Bronchial epithelial cell (primary cell): ENCODE results near the gene LDB3. TPM values are rescaled to one million over a fixed set of nuclear protein-coding genes. Genes with fewer than 3 reads are reported as not detected.
A peak's percentile ranks its signal among the peaks of the same experiment; 100 is the strongest.

Source experiments
- DNase-seq: peaks from one replicate; pipeline ENCODE4 v3.0.0-alpha.2; 2010; ENCODE audit warnings: low read depth
- FAIRE-seq: peaks from 2 replicates; lab custom pipeline; 2011; peaks lifted over from hg19 to GRCh38; lab: Jason Lieb, UNC
- H3K27me3 ChIP-seq: 2 replicates; pipeline ENCODE4 v1.5.1; 2011; ENCODE audit warnings: low read length; ENCODE audit not compliant: control insufficient read depth, insufficient read depth
- H3K36me3 ChIP-seq: 2 replicates; pipeline ENCODE4 v1.5.1; 2011; ENCODE audit warnings: low read length; ENCODE audit not compliant: control insufficient read depth, insufficient read depth
- H3K4me3 ChIP-seq: 2 replicates; pipeline ENCODE4 v1.5.1; 2011; ENCODE audit warnings: mild to moderate bottlenecking, low read depth, low read length, control low read depth
- total RNA-seq: library from RNA; depleted of rRNA; stranded (reverse); fragments of >200 nt; gene quantifications from 2 replicates; pipeline ENCODE4 v1.2.1, GENCODE V29; 2014
- TF ChIP-seq, protein P1 (sequence below): IDR thresholded peaks from 2 replicates; pipeline ENCODE4 v1.5.1; 2011; ENCODE audit warnings: mild to moderate bottlenecking, moderate library complexity, low read length, control low read depth, inconsistent platforms; ENCODE audit not compliant: insufficient read depth, severe bottlenecking

Gene LDB3
- total RNA-seq, 1 donor from 2014 or later, result not detected

DNA sequence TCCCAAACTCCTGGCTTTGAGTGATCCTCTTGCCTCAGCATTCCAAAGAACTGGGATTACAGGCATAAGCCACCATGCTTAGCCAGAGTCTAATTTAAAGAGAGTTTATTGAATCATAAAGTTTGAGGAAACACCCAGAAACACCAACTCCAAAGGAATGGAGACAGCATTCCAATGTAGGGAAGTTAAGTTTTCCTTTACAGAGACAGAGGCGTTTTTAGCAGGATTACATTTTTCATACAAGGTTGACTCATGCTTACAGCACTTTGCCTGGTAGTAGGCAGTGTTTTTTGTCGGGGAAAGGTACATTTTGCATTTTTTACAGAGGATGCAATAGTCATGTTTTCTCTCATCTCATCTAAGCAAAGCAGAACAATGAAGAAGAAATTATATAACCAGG, 32.9 kb upstream of the LDB3 start:
- Histone ChIP-seq H3K27me3 (peaks cover 12% of the 10 kb centered on the region), H3K36me3 (no peaks in the 10 kb centered on the region), H3K4me3 (no peak overlapping the region)
- DNase-seq, result peak; percentile 80
- TF ChIP-seq, protein P1, sequence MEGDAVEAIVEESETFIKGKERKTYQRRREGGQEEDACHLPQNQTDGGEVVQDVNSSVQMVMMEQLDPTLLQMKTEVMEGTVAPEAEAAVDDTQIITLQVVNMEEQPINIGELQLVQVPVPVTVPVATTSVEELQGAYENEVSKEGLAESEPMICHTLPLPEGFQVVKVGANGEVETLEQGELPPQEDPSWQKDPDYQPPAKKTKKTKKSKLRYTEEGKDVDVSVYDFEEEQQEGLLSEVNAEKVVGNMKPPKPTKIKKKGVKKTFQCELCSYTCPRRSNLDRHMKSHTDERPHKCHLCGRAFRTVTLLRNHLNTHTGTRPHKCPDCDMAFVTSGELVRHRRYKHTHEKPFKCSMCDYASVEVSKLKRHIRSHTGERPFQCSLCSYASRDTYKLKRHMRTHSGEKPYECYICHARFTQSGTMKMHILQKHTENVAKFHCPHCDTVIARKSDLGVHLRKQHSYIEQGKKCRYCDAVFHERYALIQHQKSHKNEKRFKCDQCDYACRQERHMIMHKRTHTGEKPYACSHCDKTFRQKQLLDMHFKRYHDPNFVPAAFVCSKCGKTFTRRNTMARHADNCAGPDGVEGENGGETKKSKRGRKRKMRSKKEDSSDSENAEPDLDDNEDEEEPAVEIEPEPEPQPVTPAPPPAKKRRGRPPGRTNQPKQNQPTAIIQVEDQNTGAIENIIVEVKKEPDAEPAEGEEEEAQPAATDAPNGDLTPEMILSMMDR, result no peak
- FAIRE-seq, result no peak

GRCh38 chr10:86636311-86636710, 32.0 kb upstream of the LDB3 start:
- FAIRE-seq (no peak), DNase-seq (no peak)
- Histone ChIP-seq H3K27me3 (peaks cover 11% of the 10 kb centered on the region), H3K36me3 (no peaks in the 10 kb centered on the region), H3K4me3 (no peak overlapping the region)
- TF ChIP-seq, protein P1, result no peak

- no peak for FAIRE-seq
- no peak overlapping the region for H3K4me3 ChIP-seq
- no peak for DNase-seq
- no peaks in the 10 kb centered on the region for H3K36me3 ChIP-seq
- TF ChIP-seq, protein P1, result no peak
- H3K27me3 ChIP-seq, result peaks cover 2% of the 10 kb centered on the region
Measured at GRCh38 chr10:86642021-86642420, 26.3 kb upstream of the LDB3 start.

- FAIRE-seq (no peak), DNase-seq (peak; percentile 76)
- TF ChIP-seq, protein P1, result no peak
- Histone ChIP-seq H3K4me3 (no peak overlapping the region), H3K36me3 (no peaks in the 10 kb centered on the region), H3K27me3 (peaks cover 2% of the 10 kb centered on the region)
Measured at GRCh38 chr10:86642499-86642898, 25.8 kb upstream of the LDB3 start.

DNA sequence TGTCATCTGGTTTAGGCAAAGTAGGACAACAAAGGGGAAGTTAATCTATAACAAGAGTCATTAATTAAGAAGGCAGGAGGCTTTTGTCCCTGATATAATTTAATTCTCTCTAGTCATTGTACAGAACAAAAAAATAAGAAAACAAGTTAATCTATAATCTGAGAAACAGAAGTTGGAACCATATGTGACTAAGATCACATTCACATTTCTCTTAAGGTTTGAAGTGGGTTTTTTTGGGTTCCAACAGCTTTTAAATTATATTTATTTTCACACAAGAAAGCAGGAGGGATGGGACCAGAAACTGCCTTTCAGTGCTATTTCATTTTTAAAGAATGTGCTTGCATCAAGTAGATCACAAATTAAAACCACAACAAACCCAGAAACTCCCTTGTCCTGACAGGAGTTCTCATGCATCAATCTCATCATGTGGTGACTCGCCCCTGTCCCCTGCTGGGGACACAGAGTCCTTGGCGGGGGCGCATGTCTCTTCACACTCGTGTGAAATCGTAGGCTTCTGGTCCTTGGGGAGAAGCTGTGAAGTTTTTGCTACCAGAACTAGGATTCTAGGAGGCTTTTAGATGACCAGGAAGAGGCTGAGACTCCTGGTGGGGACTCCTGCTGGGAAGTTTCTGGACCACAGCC, 24.0 kb upstream of the LDB3 start:
- Histone ChIP-seq H3K36me3 (no peaks in the 10 kb centered on the region), H3K4me3 (no peak overlapping the region), H3K27me3 (peaks cover 2% of the 10 kb centered on the region)
- peak; percentile 32 for DNase-seq
- TF ChIP-seq, protein P1, result no peak
- no peak for FAIRE-seq
